ENCODE measurements around the gene GP5.

The GP5 gene

GRCh38 chr3:194399166-194399565, at the start of gene GP5:
Gene GP5 (minus strand): TSS chr3:194399266. CDS start chr3:194398282, 984 bp downstream.
- Histone ChIP-seq H3K36me3 (ENCODE audit: control insufficient read depth, insufficient read depth, low read length) (no peaks in the 10 kb centered on the region), H3K4me3 (replicated peaks; ENCODE audit: low read depth, low read length) (no peak within 1 kb of the TSS), H3K27me3 (replicated peaks; ENCODE audit: control insufficient read depth, insufficient read depth, low read length) (no peaks in the 10 kb centered on the region; the same call in 1 of the 2 replicates)
- TF ChIP-seq CTCF (IDR thresholded peaks at IDR 0.05; ENCODE audit: insufficient read depth, low read length, poor library complexity, severe bottlenecking): no peak
- no peak for DNase-seq (ENCODE audit: extremely low read depth, insufficient read length)

GRCh38 chr3:194447657-194448056, 48.6 kb upstream of the GP5 start:
- no peak for TF ChIP-seq CTCF (IDR thresholded peaks at IDR 0.05; ENCODE audit: insufficient read depth, low read length, poor library complexity, severe bottlenecking)
- Histone ChIP-seq H3K36me3 (ENCODE audit: control insufficient read depth, insufficient read depth, low read length) (peaks cover 10% of the 10 kb centered on the region), H3K27me3 (replicated peaks; ENCODE audit: control insufficient read depth, insufficient read depth, low read length) (no peaks in the 10 kb centered on the region)

GRCh38 chr3:194447161-194447560, 48.1 kb upstream of the GP5 start:
- H3K36me3 ChIP-seq (ENCODE audit: control insufficient read depth, insufficient read depth, low read length): peaks cover 10% of the 10 kb centered on the region
- DNase-seq (ENCODE audit: extremely low read depth, insufficient read length): no peak
- no peak for TF ChIP-seq CTCF (IDR thresholded peaks at IDR 0.05; ENCODE audit: insufficient read depth, low read length, poor library complexity, severe bottlenecking)
- H3K4me3 ChIP-seq (replicated peaks; ENCODE audit: low read depth, low read length): no peak overlapping the region
- no peaks in the 10 kb centered on the region for H3K27me3 ChIP-seq (replicated peaks; ENCODE audit: control insufficient read depth, insufficient read depth, low read length)

More at GRCh38 chr3:194447657-194448056, 48.6 kb upstream of the GP5 start:
- no peak for DNase-seq (ENCODE audit: extremely low read depth, insufficient read length)
- H3K4me3 ChIP-seq (replicated peaks; ENCODE audit: low read depth, low read length): no peak overlapping the region

GRCh38 chr3:194446754-194447153, 47.7 kb upstream of the GP5 start:
- no peak for DNase-seq (ENCODE audit: extremely low read depth, insufficient read length)
- no peak overlapping the region for H3K4me3 ChIP-seq (replicated peaks; ENCODE audit: low read depth, low read length)
- H3K27me3 ChIP-seq (replicated peaks; ENCODE audit: control insufficient read depth, insufficient read depth, low read length): no peaks in the 10 kb centered on the region
- TF ChIP-seq CTCF (IDR thresholded peaks at IDR 0.05; ENCODE audit: insufficient read depth, low read length, poor library complexity, severe bottlenecking): no peak
- H3K36me3 ChIP-seq (ENCODE audit: control insufficient read depth, insufficient read depth, low read length): peaks cover 9% of the 10 kb centered on the region

GRCh38 chr3:194446172-194446571, 47.1 kb upstream of the GP5 start:
- H3K27me3 ChIP-seq (replicated peaks; ENCODE audit: control insufficient read depth, insufficient read depth, low read length): no peaks in the 10 kb centered on the region
- DNase-seq (ENCODE audit: extremely low read depth, insufficient read length): no peak
- H3K4me3 ChIP-seq (replicated peaks; ENCODE audit: low read depth, low read length): no peak overlapping the region
- peaks cover 7% of the 10 kb centered on the region for H3K36me3 ChIP-seq (ENCODE audit: control insufficient read depth, insufficient read depth, low read length)
- TF ChIP-seq CTCF (IDR thresholded peaks at IDR 0.05; ENCODE audit: insufficient read depth, low read length, poor library complexity, severe bottlenecking): no peak

- no peak for TF ChIP-seq CTCF (IDR thresholded peaks at IDR 0.05; ENCODE audit: insufficient read depth, low read length, poor library complexity, severe bottlenecking)
- Histone ChIP-seq H3K27me3 (replicated peaks; ENCODE audit: control insufficient read depth, insufficient read depth, low read length) (no peaks in the 10 kb centered on the region), H3K4me3 (replicated peaks; ENCODE audit: low read depth, low read length) (no peak overlapping the region), H3K36me3 (ENCODE audit: control insufficient read depth, insufficient read depth, low read length) (peaks cover 9% of the 10 kb centered on the region)
- DNase-seq (ENCODE audit: extremely low read depth, insufficient read length): no peak
These were observed 44.8 kb upstream of the GP5 start for GRCh38 chr3:194443901-194444300.
